H9 (cell line): ENCODE results near the gene TP73. TPM values are rescaled to one million over a fixed set of nuclear protein-coding genes. Genes with fewer than 3 reads are reported as not detected.

Source experiments
- DNase-seq: peaks from one replicate; pipeline ENCODE4 v3.0.0-alpha.2; 2017
- H2AFZ ChIP-seq: one replicate; pipeline ENCODE4 v1.6.1; 2013; ENCODE audit warnings: mild to moderate bottlenecking, low read length, control low read depth, moderate library complexity
- H2AK5ac ChIP-seq: 2 replicates; pipeline ENCODE4 v1.6.1; 2013; ENCODE audit warnings: low read length, control low read depth, mixed read lengths; ENCODE audit not compliant: insufficient read length
- H2BK120ac ChIP-seq: one replicate; pipeline ENCODE4 v1.6.1; 2013; ENCODE audit warnings: low read depth, mild to moderate bottlenecking, low read length, control low read depth, inconsistent platforms; ENCODE audit not compliant: poor library complexity, severe bottlenecking
- H2BK12ac ChIP-seq: 2 replicates; pipeline ENCODE4 v1.6.1; 2013; ENCODE audit warnings: low read length, control low read depth, mixed read lengths, low read depth; ENCODE audit not compliant: insufficient read length
- H2BK15ac ChIP-seq: 2 replicates; pipeline ENCODE4 v1.6.1; 2013; ENCODE audit warnings: low read depth, low read length, control low read depth
- H2BK20ac ChIP-seq: one replicate; pipeline ENCODE4 v1.6.1; 2013; ENCODE audit warnings: low read depth, mild to moderate bottlenecking, low read length, control low read depth, inconsistent platforms; ENCODE audit not compliant: poor library complexity, severe bottlenecking
- H2BK5ac ChIP-seq: 2 replicates; pipeline ENCODE4 v1.6.1; 2013; ENCODE audit warnings: low read length, control low read depth, mixed read lengths; ENCODE audit not compliant: insufficient read length
- H3K14ac ChIP-seq: 2 replicates; pipeline ENCODE4 v1.6.1; 2013; ENCODE audit warnings: low read length, control low read depth; ENCODE audit not compliant: insufficient read depth
- H3K18ac ChIP-seq: 2 replicates; pipeline ENCODE4 v1.6.1; 2013; ENCODE audit warnings: low read depth, mild to moderate bottlenecking, mixed read lengths, low read length, control low read depth; ENCODE audit not compliant: insufficient read length
- H3K23ac ChIP-seq: 2 replicates; pipeline ENCODE4 v1.6.1; 2013; ENCODE audit warnings: low read length, control low read depth, mixed read lengths, low read depth; ENCODE audit not compliant: insufficient read length
- H3K23me2 ChIP-seq: 2 replicates; pipeline ENCODE4 v1.6.1; 2013; ENCODE audit warnings: low read depth, mild to moderate bottlenecking, mixed read lengths, low read length, control low read depth; ENCODE audit not compliant: insufficient read length, poor library complexity, severe bottlenecking
- H3K27ac ChIP-seq: 2 replicates; pipeline ENCODE4 v1.5.1; 2013; ENCODE audit warnings: low read length, control low read depth, mixed read lengths, low read depth; ENCODE audit not compliant: insufficient read length
- H3K27me3 ChIP-seq: 2 replicates; pipeline ENCODE4 v1.6.1; 2013; ENCODE audit warnings: low read length, control low read depth, inconsistent platforms; ENCODE audit not compliant: insufficient read depth
- H3K4ac ChIP-seq: 2 replicates; pipeline ENCODE4 v1.6.1; 2013; ENCODE audit warnings: low read depth, mild to moderate bottlenecking, control low read depth, inconsistent platforms, low read length, moderate library complexity
- H3K4me1 ChIP-seq: 2 replicates; pipeline ENCODE4 v1.6.1; 2013; ENCODE audit warnings: low read length, control low read depth, inconsistent platforms; ENCODE audit not compliant: insufficient read depth
- H3K4me2 ChIP-seq: 2 replicates; pipeline ENCODE4 v1.6.1; 2013; ENCODE audit warnings: low read length, control low read depth, mixed read lengths; ENCODE audit not compliant: insufficient read length, insufficient read depth
- H3K56ac ChIP-seq: 2 replicates; pipeline ENCODE4 v1.6.1; 2013; ENCODE audit warnings: low read depth, mild to moderate bottlenecking, mixed read lengths, low read length, control low read depth; ENCODE audit not compliant: insufficient read length
- H3K79me1 ChIP-seq: 2 replicates; pipeline ENCODE4 v1.6.1; 2013; ENCODE audit warnings: low read depth, mild to moderate bottlenecking, moderate library complexity, low read length, control low read depth, inconsistent platforms; ENCODE audit not compliant: insufficient read depth, poor library complexity, severe bottlenecking
- H3K79me2 ChIP-seq: 2 replicates; pipeline ENCODE4 v1.6.1; 2013; ENCODE audit warnings: low read length, control low read depth, inconsistent platforms; ENCODE audit not compliant: insufficient read depth
- H3K9ac ChIP-seq: 2 replicates; pipeline ENCODE4 v1.6.1; 2013; ENCODE audit warnings: low read length, control low read depth, mixed read lengths; ENCODE audit not compliant: insufficient read length; ENCODE audit errors: extremely low read depth
- H3K9me3 ChIP-seq: one replicate; pipeline ENCODE4 v1.6.1; 2013; ENCODE audit warnings: low read depth, low read length, inconsistent platforms; ENCODE audit not compliant: control insufficient read depth
- H3T11ph ChIP-seq: one replicate; pipeline ENCODE4 v1.6.1; 2013; ENCODE audit warnings: mild to moderate bottlenecking, low read length, control low read depth, inconsistent platforms
- H4K20me1 ChIP-seq: one replicate; pipeline ENCODE4 v1.6.1; 2013; ENCODE audit not compliant: control insufficient read depth, insufficient read length, insufficient read depth
- H4K5ac ChIP-seq: 2 replicates; pipeline ENCODE4 v1.6.1; 2013; ENCODE audit warnings: low read depth, mild to moderate bottlenecking, mixed read lengths, low read length, control low read depth; ENCODE audit not compliant: insufficient read length
- H4K8ac ChIP-seq: replicated peaks from 2 replicates; pipeline ENCODE4 v1.6.1; 2013; ENCODE audit warnings: low read length, control low read depth, mixed read lengths, low read depth; ENCODE audit not compliant: insufficient read length
- H4K91ac ChIP-seq: 2 replicates; pipeline ENCODE4 v1.6.1; 2013; ENCODE audit warnings: low read depth, mild to moderate bottlenecking, moderate library complexity, mixed read lengths, low read length, control low read depth; ENCODE audit not compliant: insufficient read length
- H3K27ac Mint-ChIP-seq, 3 experiments: 2 replicates in 2 of 3; 3 replicates in 1 of 3; pipeline ENCODE4 v1.8.0; 2020 to 2021; ENCODE audit warnings: mixed read lengths in 3 of 3, mild to moderate bottlenecking in 1 of 3, moderate library complexity in 1 of 3
- H3K27me3 Mint-ChIP-seq: 2 replicates; pipeline ENCODE4 v1.8.0; 2021; ENCODE audit warnings: low read depth, mild to moderate bottlenecking, moderate library complexity, mixed read lengths
- H3K36me3 Mint-ChIP-seq, 3 experiments: 2 replicates in 2 of 3; 3 replicates in 1 of 3; pipeline ENCODE4 v1.8.0; 2020 to 2021; ENCODE audit warnings: low read depth in 3 of 3, mixed read lengths in 3 of 3; ENCODE audit not compliant: insufficient read depth in 1 of 3
- H3K4me1 Mint-ChIP-seq, 2 experiments: 2 replicates each; pipeline ENCODE4 v1.8.0; 2020; ENCODE audit warnings: mixed read lengths in 2 of 2
- H3K4me3 Mint-ChIP-seq, 2 experiments: 2 replicates in 1 of 2; 3 replicates in 1 of 2; pipeline ENCODE4 v1.8.0; 2020 to 2021; ENCODE audit warnings: mild to moderate bottlenecking in 2 of 2, mixed read lengths in 2 of 2, moderate library complexity in 1 of 2
- H3K9me3 Mint-ChIP-seq, 2 experiments: 2 replicates in 1 of 2; 3 replicates in 1 of 2; pipeline ENCODE4 v1.8.0; 2020; ENCODE audit warnings: mild to moderate bottlenecking in 2 of 2, mixed read lengths in 2 of 2, moderate library complexity in 1 of 2
- WGBS: extraction: QIAGEN DNeasy Blood & Tissue Kit; methylation state at CpG from one replicate; pipeline ENCODE4 v1.1.7; 2013; ENCODE audit warnings: missing lambda C conversion rate, low lambda C conversion rate, mixed read lengths; ENCODE audit not compliant: insufficient read length; ENCODE audit errors: extremely low coverage; 5-methylcytosine and 5-hydroxymethylcytosine counted together
- total RNA-seq: library from RNA; stranded (reverse); gene quantifications from 2 replicates; pipeline ENCODE4 v1.2.1, GENCODE V29; 2021
- TF ChIP-seq, protein P1 (sequence below): fragments of 200-600 bp; sonication (generic); conservative IDR thresholded peaks from 3 replicates; pipeline ENCODE4 v1.8.0; 2021; ENCODE audit warnings: antibody characterized with exemption, mild to moderate bottlenecking

The TP73 gene
- total RNA-seq, 1 experiment from 2014 or later: 4.7 TPM

GRCh38 chr1:3679799-3680453, 27.6 kb downstream of the TP73 start:
- Histone ChIP-seq H3K9ac (no peak overlapping the region), H3K27me3 (peaks cover 4% of the 10 kb centered on the region; the same call in 1 of the 2 replicates), H4K8ac (no peak overlapping the region), H2BK20ac (no peak overlapping the region), H3K18ac (no peak overlapping the region), H3K4me1 (no peaks in the 10 kb centered on the region), H3K79me2 (no peaks in the 10 kb centered on the region), H3K23ac (no peak overlapping the region), H3K79me1 (no peaks in the 10 kb centered on the region), H3K4ac (no peak overlapping the region), H3K9me3 (no peaks in the 10 kb centered on the region), H3K4me2 (no peak overlapping the region), H4K20me1 (no peaks in the 10 kb centered on the region), H4K91ac (no peak overlapping the region), H3K27ac (no peak overlapping the region), H2AK5ac (no peak overlapping the region), H2AFZ (no peak overlapping the region), H3K56ac (no peak overlapping the region), H2BK15ac (no peak overlapping the region), H2BK5ac (no peak overlapping the region), H3K14ac (no peak overlapping the region), H4K5ac (no peak overlapping the region), H3T11ph (no peak overlapping the region), H2BK12ac (no peak overlapping the region), H3K23me2 (no peaks in the 10 kb centered on the region), H2BK120ac (no peak overlapping the region)
- H3K4me1 Mint-ChIP-seq: peaks cover 17 to 40% of the 10 kb centered on the region in 2 experiments
- no CpG with 5 or more reads among the region's 9 CpGs for WGBS
- TF ChIP-seq, protein P1, sequence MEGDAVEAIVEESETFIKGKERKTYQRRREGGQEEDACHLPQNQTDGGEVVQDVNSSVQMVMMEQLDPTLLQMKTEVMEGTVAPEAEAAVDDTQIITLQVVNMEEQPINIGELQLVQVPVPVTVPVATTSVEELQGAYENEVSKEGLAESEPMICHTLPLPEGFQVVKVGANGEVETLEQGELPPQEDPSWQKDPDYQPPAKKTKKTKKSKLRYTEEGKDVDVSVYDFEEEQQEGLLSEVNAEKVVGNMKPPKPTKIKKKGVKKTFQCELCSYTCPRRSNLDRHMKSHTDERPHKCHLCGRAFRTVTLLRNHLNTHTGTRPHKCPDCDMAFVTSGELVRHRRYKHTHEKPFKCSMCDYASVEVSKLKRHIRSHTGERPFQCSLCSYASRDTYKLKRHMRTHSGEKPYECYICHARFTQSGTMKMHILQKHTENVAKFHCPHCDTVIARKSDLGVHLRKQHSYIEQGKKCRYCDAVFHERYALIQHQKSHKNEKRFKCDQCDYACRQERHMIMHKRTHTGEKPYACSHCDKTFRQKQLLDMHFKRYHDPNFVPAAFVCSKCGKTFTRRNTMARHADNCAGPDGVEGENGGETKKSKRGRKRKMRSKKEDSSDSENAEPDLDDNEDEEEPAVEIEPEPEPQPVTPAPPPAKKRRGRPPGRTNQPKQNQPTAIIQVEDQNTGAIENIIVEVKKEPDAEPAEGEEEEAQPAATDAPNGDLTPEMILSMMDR: no peak
- DNase-seq: no peak
- H3K27me3 Mint-ChIP-seq: peaks cover 22% of the 10 kb centered on the region
- H3K4me3 Mint-ChIP-seq: peak overlapping the region in 1 of 2 experiments; percentile 12; a peak in 2 of 5 replicates
- peaks cover 0 to 17% (median 6%) of the 10 kb centered on the region in 3 experiments; a peak in 4 of 7 replicates for H3K36me3 Mint-ChIP-seq
- H3K27ac Mint-ChIP-seq: no peak overlapping the region; a peak in 1 of 7 replicates
- H3K9me3 Mint-ChIP-seq: peaks cover 0 to 4% of the 10 kb centered on the region in 2 experiments; a peak in 2 of 5 replicates
